ENCODE results near the gene EIF5.

- TF ChIP-seq CTCF (IDR thresholded peaks at IDR 0.05) (no peak), POLR2A (IDR thresholded peaks at IDR 0.05) (no peak)
Observed at GRCh38 chr14:103290494-103290893, 43.5 kb upstream of the EIF5 start.
